Inferior parietal cortex (tissue), 1 donor: ENCODE measurements around the gene CCDC146.
"Not testable (repeated sequence)": the region's sequence is repeated elsewhere in the genome, so short reads cannot be mapped to it uniquely, and the experiment has no call there.

Source experiments
- DNase-seq: peaks from one replicate; pipeline ENCODE4 v3.0.0-alpha.2; 2016; ENCODE audit errors: extremely low spot score

Gene CCDC146

DNA sequence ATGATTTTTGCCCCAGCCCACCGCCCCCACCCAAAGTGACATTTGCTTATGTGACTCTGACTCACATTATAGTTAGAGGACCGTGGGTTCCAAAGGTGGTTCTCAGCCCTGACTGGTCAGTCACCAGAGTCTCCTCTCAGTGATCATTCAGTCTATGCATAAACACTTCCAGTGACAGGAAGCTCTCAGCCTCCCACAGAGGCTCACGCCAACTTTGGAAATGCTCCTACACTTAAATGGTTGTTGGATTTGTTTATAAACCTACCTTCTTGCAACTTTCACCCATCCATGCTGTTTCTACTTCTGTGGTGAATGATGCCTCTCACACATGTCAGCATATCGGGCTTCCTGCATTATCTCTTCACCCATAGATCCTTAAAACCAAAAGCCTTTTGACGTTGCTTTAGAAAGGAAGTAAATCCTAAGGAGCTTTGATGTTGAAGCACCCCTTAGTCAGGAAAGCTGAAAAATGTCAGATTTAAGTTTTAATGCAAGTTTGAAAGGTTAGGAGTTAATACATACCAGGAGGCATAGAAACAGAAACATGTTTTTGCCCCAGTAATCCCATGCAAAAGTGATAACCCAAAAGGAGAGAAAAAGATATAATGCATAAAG lies 123.7 kb downstream of the CCDC146 start:
- no peak for DNase-seq

DNA sequence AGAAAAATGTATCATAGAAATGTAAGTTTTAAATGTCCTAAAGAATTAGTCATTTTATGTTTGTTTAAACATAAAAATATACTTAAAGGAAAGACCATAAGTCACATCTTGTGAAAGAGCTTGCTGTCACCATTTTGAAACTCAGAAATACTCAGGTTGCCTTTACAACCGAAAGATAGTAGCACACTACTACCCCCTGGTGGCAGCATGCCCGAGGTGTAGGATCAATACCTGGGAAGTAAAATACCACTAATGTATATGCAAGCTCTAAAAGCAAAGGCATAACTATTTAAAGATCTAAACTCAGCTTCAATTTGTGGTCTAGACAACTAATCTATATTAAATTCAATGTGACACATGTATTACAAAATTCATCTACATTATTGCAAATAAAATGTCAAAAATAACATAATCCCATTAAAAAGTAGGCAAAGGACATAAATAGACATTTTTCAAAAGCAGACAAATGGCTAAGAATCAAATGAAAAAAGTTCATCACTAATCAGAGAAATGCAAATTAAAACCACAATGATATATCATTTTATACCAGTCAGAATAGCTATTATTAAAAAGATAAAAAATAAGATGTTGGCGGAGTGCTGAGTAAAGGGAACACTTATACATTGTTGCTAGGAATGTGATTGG lies 124.9 kb downstream of the CCDC146 start:
- peak; percentile 73 for DNase-seq

GRCh38 chr7:77248154-77248553 lies 125.7 kb downstream of the CCDC146 start:
- DNase-seq: no peak

GRCh38 chr7:77252506-77252905 lies 130.1 kb downstream of the CCDC146 start:
- no peak for DNase-seq

DNA sequence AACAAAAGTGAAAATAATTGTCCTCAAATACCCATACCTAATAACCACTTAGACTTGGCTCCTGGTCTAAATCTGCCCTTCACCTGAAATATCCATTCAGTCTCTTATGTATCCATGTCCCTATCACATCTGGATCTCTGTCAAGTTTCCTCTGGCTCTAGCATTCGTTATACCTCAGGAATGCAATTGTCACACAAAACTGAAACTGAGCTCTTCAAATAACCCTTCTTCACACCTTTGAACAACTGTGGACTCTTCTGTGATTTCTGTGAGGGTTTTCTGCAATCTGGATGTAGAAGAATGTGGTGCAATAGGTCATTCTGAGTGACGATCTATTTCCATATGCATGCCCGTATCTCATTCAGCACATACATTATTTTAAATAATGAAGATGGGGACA lies 130.7 kb downstream of the CCDC146 start:
- no peak for DNase-seq

GRCh38 chr7:77254429-77254828 lies 132.0 kb downstream of the CCDC146 start:
- no peak for DNase-seq

DNA sequence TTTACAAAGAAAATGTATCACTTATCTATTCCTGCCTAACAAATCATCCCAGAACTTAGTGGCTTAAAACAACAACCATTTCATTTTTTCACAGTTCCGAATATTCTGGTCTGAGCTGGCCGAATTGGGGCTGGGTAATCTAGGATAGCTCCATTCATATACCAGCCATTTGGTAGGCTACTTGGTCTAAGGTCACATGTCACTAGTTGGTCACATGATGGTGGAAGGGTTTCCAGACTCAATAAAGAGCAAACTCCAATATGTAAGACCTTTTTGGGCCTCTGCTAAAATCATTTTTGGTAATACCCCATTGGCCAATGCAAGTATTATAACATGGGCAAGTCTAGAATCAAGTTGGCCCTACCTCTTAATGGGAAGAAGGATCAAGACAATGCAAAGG lies 132.5 kb downstream of the CCDC146 start:
- no peak for DNase-seq

DNA sequence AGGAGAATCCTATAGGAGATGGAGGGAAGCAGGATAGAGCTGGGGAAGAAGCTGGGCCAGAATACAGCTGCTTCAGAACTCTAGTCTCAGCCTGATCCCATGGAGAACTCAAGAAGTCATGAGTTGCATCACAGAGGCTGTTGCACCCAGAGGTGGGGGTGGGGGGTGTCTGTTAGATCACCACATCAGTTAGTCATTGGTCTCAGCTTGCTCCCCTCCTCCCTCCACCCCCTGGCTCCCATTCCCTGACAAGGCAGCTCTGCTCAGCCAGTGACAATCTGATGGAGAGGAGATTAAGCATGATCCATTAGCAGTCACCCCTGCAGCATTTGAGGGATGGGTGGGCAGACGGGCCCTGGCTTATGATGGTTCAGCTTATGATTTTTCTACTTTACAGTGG lies 135.6 kb downstream of the CCDC146 start:
- DNase-seq: no peak

- DNase-seq: no peak
Observed at GRCh38 chr7:77258593-77258992, 136.2 kb downstream of the CCDC146 start.

DNA sequence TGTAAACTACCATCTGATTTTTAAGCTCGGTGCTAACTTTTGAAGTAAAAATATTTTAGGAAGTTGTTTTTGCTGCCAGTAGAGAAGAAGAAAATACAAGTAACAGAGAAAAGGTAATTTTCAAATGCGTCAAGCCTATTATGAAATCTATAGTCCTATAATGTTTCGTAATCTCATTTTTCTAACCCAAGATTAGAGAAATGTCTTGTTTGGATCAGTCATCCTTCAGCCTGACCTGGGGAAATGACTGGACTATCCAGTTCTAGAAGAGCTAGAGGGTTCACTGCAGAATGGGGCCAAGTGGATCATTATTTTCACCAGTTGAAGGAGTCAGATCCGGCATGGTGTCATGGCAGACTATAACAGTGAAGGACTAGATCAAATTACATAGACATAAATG lies 139.9 kb downstream of the CCDC146 start:
- no peak for DNase-seq

DNA sequence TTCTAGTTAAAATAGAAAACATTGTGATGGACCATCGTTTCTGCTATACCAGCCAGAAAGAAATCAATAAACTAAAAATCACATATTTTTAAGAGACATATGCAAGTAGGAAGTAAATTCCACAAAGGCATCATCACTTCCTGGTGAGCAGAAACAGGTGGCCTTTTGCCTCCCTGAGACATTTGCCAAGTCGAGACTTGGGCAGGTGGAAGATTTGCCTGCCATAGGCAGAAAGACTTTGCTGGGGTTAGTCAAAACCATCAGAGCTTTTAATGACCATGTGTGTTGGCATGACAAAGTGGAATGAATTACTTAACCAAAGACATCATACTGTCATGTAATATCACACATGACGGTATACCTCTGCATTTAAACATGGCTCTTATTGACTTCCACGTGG lies 143.3 kb downstream of the CCDC146 start:
- no peak for DNase-seq

DNA sequence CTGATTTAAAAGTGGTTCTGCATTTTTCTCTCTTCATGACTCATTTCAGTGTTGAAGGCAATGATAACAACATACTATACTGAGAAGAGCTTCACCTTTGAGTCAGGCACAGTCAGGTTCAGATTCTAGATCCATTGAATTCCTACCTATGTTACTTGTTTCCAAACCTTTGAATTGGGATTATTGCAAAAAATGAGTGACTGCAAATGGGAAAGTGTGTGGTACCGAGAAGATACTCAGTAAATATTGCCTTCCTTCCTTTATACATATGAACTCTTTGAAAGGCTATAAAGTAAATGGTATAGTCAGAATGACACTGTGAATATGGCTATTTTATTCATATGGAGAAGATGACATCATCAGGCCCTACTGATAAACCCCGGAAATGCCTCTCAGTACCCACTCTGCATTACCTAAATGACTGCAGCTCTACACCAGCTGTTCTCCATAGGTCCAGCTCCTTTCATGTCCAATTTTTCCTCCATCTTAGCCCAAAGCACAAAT lies 143.9 kb downstream of the CCDC146 start:
- no peak for DNase-seq

DNA sequence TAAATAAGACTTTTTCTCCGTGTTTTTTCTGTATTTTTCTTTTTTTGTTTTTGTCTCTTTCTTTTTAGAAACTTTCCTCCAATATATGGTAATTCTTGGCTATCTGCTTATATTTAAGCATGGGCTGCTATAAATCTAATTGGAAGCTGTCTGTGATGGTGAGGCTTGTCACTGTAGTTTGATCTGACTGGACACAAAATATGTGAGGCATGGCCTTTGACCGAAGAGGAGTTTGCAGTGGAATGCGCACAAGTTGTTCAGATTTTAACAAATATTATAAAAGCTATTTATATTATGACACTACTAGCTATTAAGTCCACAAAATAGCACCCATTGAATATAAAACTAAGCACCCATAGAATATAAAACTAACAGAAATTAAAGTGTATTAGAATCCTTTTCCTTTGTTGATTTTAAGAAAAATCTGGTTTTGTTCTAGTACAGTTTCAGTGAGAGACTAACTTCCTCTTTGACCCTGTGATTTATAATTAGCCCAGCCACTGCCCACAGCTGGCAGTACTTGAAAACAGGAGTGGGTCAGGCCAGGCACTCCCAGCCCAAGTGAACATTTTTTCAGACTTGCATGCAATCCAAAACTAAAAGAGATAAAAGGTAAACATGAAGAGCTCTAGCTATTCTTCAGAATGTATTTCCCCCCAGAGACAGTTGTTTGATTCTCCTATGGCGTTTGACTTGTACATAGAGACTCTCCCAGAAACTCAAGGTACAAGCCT lies 147.1 kb downstream of the CCDC146 start:
- DNase-seq: no peak

- DNase-seq: no peak
Observed at GRCh38 chr7:77270094-77270480, 147.7 kb downstream of the CCDC146 start.

DNA sequence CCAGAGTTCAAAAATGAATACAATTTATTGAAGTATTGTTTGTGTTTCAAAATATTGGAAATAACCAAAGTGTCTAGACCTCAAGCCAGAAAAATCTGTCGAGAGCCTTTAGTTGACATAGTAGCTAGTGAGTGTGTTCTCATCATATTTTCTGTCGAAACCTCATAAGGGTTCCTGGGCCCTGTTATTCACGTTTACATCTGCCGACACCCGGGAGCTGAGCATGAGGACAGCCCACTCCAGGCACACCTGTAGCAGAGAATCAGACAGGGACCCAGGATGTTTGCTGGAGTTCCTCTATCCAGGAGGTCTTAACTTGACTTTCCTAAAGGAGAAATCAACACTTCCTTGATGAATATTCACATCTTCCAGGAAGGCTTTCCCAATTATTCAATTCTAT lies 149.4 kb downstream of the CCDC146 start:
- no peak for DNase-seq

GRCh38 chr7:77275663-77276062 lies 153.2 kb downstream of the CCDC146 start:
- not testable (repeated sequence) for DNase-seq

- no peak for DNase-seq
Observed at GRCh38 chr7:77276120-77276519, 153.7 kb downstream of the CCDC146 start.

GRCh38 chr7:77281780-77282478 lies 159.5 kb downstream of the CCDC146 start:
- no peak for DNase-seq

DNA sequence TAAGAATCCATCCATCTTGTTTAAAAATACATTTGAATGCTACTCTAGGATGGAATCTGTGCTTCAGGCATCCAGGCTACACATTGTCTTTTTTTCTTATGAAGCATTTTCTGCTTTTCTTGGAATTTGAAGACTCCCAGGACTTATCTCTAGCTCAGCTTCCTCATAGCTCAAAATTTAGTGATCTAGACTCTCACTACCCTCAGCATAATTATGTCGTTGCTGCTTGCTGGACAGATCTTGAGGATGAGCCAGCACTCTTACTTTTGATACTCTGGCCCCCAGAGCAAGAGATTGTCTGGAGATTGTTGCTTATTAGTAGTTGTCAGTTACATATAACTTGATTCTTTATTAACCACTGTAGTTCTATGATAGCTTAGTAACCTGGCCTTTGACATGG lies 160.5 kb downstream of the CCDC146 start:
- no peak for DNase-seq

DNA sequence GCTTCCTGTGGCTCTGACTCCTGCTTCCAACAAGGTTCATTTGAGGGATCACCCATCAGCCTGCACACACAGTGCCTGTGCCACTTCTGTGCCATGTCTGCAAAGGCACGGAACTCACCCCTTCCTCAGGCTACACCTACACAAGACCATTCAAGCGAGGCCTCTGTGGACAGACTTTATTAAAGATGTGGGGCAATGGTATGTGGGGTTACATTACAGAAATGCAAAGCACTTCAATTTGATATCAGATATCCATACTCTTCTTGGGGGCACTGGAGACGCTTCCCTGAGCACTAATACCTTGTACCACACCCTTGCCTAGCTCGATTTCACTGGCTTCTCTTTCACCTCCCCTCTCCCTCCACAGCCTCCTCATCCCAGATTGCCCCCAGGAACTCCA lies 161.6 kb downstream of the CCDC146 start:
- DNase-seq: no peak

DNA sequence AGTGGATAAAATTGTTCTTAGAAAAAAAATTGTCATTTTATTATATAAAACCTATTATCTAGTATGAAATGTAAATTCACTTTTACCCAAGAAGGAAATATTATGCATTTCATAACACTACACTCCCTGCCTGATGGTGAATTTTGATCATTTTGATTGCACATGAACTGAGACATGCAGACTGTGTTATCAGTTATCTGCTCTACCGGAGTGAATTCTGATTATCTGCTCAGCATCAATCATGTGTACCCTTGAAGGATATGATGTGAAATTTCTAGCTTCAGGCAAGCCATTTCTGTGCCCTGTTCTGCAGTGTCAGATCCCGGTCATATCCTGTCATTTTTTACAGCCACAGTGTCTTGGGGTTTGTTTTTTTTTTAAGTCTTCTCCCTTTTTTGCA lies 162.2 kb downstream of the CCDC146 start:
- no peak for DNase-seq

DNA sequence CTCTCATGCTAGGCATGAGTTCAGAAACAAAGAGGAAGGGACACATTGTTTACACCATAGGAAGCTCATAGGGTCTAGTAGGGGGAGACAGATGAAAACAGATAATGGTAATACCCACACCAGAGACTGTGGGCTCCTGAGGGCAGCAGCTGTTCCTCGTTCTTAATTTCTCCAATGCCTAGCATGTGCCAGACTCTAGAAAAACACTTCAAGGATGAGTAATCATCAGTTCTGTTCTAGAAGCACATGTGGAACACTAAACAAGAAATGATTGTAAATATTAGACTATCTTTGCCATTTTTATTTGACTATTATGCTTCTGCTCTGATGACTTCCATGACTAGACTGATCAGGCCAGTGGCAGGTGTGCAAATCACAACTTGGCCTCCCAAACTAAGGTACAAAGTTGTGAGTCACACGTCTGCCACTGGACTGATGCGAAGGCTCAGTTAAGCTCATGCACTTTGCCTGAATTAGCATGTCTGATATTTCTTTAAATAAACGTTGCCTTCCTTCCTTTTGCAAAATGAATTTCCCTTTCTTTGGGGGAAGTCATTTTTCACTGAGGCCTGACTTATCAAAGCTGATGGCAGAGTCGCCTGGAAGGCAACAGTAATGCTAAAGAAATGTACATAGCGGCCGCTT lies 166.4 kb downstream of the CCDC146 start:
- no peak for DNase-seq
